GM12801 (cell line): ENCODE results near the gene C1QTNF6.

ENCODE experiments used
- CTCF ChIP-seq: IDR thresholded peaks from one replicate; pipeline ENCODE4 v1.5.1; 2011; ENCODE audit warnings: control low read depth; ENCODE audit not compliant: insufficient read length; ENCODE audit errors: extremely low read depth

C1QTNF6 gene

DNA sequence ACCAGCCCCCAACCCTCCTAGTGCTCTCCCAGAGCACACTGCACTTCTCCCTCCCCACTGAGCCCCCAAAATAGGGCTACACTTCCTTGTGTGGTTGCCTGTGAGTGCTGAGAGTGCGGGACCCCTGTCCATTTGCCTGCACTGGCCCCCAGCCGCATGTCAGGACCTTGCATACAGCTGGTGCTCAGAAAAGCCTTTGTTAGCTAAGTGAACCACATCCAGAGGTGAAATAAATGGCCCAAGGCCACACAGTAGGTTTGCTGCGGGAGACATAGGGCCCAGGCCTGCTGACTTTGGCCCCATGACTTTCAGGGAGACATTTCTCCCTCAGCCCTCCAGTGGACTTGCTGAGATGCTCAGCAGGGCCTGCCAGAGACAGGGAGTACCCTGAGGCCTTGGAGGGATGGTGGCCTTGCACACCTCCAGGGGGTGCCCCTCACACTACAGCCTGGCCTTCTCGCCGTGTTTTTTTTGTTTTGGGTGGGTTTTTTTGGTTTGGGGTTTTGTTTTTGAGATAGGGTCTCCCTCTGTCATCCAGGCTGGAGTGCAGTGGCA lies 14.0 kb upstream of the C1QTNF6 start:
- no peak for TF ChIP-seq CTCF

DNA sequence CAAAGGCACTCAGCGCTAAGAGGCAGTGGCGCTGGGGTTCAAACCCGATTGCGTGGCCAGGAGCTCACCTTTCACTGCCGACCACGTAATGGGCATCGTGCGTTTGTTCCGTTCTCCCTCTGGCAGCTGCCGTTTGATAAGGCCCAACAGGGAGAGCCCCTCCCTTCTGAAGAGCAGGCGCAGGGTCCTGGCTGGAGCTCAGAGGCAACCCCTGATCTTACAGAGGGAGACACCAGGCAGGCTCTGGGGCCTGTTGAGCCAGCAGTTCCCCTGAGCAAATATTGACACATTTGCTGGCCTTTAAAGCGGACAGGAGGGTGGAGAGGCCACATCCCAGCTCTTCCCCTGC lies 11.7 kb upstream of the C1QTNF6 start:
- no peak for TF ChIP-seq CTCF

DNA sequence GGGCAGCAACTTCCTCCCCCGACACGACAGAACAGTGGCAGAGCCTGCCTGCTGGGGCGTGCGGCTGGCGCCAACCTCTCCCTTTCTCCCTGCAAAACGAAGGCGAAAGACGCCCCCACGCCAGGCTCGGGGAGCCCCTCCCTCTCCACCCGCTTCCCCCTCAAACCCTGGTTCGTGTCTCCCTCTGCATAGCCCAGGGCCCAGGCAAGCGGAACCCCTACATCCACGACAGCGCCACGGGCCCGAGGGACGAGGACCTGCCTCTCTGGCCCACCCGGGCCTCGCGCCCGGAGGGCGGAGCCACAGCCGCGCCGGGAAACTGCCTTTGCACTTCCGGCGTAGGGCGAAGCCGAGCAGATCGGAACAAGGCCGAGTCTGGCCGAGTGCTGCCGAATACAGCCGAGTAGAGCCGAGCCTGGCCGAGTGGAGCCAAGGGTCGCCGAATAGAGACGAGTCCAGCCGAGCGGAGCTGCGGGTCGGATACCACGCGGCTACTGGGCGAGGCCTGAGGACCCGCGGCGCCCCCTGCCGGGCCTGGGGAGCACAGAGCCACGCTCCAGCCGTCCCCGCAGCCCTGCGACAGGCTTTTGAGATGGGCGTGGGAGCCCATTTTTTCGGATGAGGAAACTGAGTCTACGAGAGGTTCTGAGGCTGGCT lies 11.2 kb upstream of the C1QTNF6 start:
- TF ChIP-seq CTCF: no peak

- peak; percentile 58 for TF ChIP-seq CTCF
These were observed 10.4 kb upstream of the C1QTNF6 start for GRCh38 chr22:37198258-37199102.

GRCh38 chr22:37197451-37198257 lies 9.6 kb upstream of the C1QTNF6 start:
- no peak for TF ChIP-seq CTCF

GRCh38 chr22:37196539-37197450 lies 8.7 kb upstream of the C1QTNF6 start:
- TF ChIP-seq CTCF: no peak
